HG03039 (cell line): ENCODE results near the gene LRRC8B.
"Not testable (repeated sequence)": the region's sequence is repeated elsewhere in the genome, so short reads cannot be mapped to it uniquely, and the experiment has no call there.

Experiments
- ATAC-seq: cut with Tn5 transposase; IDR thresholded peaks from one replicate; pipeline ENCODE4 v1.9.1; 2021; ENCODE audit warnings: mild to moderate bottlenecking, moderate library complexity; ENCODE audit not compliant: unreplicated experiment

Gene LRRC8B

DNA sequence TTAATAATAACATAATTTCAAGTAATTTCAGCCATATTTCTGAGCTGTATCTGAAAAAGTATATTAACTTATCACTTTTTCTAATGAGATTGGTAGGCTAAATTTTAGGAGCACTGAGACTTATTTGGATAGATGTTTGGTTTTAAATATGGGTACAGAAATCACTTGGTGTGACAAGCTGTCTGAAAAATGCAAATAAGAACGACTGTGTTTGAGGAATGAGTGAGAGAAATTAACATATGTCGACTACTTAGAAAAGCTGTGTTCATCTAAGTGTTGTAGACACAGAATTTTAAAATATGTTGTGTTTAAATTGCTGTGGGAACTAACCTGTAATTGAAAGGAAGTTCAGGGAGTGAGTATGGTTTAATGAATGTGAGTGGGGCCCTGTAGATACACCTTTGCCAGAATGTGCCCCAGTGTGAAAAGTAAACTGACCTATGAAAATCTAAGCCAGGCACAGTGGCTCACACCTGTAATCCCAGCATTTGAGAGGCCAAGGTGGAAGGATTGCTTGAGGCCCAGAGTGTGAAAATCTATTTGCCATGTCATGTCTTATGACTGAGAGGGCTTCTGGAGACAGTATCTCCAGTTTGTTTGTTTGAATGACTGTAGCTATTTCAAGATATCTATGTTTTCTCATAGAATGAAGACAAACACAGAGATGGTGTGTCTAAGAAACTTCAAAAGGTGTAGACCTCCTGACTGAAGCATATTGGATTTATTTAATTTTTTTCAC, 54.5 kb downstream of the LRRC8B start:
- no peak for ATAC-seq

- ATAC-seq: no peak
These were observed 55.4 kb downstream of the LRRC8B start for GRCh38 chr1:89580036-89580435.

DNA sequence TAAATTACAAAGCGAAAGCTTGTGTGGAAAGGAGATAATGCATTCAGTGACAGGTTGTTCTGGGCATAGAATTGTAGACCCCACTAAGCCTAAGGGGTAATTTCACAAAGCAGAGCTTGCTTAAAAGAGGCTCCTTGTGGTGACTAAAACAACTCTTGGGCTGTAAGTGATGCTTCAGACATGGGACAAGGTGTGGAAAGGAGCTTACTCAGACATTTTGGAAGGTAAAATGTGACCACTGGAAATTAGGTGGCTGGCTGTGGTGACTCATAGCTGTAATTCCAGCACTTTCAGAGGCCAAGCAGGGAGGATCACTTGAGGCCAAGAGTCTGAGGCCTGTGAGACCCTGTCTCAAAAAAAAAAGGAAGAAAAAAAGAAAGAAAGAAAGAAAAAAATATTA, 57.2 kb downstream of the LRRC8B start:
- ATAC-seq: no peak

- ATAC-seq: no peak
These were observed 57.9 kb downstream of the LRRC8B start for GRCh38 chr1:89582571-89582970.

DNA sequence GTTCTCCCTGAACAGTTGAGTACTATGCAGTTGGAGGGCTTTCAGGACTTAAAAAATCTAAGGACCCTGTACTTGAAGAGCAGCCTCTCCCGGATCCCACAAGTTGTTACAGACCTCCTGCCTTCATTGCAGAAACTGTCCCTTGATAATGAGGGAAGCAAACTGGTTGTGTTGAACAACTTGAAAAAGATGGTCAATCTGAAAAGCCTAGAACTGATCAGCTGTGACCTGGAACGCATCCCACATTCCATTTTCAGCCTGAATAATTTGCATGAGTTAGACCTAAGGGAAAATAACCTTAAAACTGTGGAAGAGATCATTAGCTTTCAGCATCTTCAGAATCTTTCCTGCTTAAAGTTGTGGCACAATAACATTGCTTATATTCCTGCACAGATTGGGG, 59.6 kb downstream of the LRRC8B start:
- no peak for ATAC-seq

- ATAC-seq: no peak
These were observed 60.2 kb downstream of the LRRC8B start for GRCh38 chr1:89584781-89585180.

DNA sequence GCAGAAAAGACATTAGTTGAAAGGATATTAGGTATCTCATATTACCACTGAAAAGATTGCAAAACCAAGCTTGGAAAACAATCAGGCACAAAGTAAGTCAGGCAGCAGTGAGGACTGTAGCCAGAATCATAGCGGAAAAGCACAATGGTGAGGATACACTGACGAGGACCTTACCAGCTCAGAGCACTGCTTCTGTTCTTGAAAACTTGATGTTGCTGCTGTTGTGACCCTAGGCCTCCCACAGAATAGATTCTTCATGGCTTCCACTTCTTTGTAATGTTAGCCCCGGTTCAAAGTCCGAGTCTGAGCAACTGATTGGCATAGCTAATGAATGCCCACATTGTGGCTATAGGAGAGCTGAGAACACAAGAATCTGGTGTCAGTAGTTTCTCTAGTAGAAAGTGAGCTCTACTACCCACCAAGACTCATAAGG, 63.1 kb downstream of the LRRC8B start:
- no peak for ATAC-seq

- ATAC-seq: no peak
These were observed 63.9 kb downstream of the LRRC8B start for GRCh38 chr1:89588480-89588879.

GRCh38 chr1:89589515-89589914, 64.9 kb downstream of the LRRC8B start:
- no peak for ATAC-seq

GRCh38 chr1:89590341-89591080, 65.9 kb downstream of the LRRC8B start:
- no peak for ATAC-seq

- ATAC-seq: not testable (repeated sequence)
These were observed 68.3 kb downstream of the LRRC8B start for GRCh38 chr1:89592861-89593302.

GRCh38 chr1:89594096-89594740, 69.6 kb downstream of the LRRC8B start:
- ATAC-seq: no peak

- no peak for ATAC-seq
These were observed 72.1 kb downstream of the LRRC8B start for GRCh38 chr1:89596698-89597097.

DNA sequence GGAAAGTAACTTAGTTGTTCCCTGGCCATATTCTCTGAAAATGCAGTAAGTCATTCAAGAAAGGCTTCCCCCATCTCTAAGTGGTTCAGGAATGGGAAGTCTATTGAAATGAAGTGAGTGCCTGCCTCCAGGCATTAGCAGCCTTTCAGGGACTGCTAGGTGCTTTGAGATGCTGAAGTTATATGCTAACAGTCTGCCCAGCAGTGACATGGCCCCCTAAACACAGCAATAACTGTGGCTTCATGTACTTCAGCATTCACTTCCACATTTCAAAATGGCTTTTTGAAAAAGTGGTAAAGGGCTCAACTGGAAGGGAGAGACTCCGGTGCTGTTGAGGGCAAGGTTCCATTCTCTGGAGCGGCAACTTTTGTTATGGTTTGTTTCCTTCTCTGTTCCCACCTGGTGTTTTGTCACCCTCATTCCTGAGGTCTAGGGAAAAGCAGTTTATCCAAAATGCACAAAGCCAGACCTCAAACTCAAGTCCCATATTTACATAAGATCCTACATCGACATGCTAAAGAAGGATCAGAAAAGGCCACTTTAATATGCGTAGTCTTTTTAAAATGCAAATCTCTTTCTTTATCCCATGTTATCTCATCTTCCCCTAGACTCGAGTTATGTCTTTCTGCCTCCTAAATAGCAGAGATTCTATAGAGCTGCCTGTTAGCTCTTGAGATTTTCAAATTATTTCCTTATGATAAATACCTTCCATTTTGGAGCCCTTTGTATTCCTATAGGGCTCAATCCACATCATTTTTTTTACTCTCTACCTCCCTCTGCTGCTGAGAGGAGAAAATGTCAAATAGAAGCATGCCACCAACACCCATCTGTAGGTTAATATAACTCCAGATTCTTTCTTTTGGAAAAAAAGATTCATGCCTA, 74.1 kb downstream of the LRRC8B start:
- ATAC-seq: no peak

GRCh38 chr1:89599332-89599630, 74.7 kb downstream of the LRRC8B start:
- ATAC-seq: no peak

- ATAC-seq: no peak
These were observed 76.0 kb downstream of the LRRC8B start for GRCh38 chr1:89600451-89601224.

DNA sequence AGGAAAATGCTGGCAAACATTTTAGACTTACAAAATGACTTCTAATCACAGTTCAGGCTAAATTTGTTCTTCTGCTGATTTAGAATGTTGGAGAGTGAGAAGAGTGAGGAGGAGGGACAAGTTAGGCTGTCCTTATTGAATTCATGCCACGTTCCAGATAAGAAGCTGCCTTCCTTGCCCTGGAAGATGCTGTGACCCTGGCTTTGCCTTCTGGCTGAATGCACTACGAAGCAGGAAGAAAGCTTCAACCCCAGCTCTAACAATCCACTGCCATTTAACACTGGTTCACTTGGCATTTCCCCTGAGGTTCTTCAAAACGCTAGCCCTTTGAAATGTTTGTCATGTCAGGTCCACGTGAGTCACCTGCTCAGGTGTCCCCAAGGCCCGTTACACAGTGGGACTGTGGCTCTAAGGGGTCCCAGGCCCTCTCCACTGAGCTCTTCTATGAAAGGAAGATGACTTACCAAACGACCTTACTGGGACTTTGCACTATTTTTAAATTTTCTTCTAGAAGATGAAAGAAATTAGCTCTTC, 78.3 kb downstream of the LRRC8B start:
- ATAC-seq: no peak

DNA sequence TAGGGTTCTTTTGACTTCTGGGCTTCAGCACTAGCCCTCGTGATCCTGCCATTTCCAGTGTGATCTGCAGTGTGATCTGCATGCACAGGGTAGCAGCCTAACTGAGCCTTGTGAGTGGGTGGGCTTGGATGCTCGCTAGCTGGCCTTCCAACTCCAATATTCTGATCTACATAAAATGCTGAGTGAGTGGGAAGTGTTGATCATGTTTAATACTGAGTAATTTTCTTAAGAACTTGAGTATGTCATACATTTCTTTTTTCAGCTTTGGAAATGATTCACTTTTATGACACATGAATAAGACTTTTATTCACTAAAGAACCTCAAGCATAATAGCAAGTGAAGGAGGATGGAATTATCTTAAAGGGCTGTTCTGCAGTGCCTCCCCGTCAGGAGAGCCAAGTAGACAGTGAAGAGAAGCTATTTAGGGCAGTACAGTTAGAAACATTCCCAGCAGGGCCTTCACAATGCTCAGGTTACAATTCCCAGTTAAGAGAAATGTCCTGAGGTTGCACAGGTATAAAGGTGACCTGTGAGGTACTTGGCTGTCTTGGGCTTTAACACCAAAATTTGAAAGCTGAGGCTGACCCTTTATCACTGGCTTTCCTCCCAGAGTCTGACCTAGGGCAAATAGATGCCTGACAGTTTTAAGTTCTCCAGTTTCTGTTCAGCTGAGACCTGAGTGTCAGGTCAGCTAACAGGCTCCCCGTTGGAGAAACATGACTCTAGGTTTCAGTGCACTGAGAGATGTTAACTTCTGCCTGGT, 79.2 kb downstream of the LRRC8B start:
- ATAC-seq: no peak

GRCh38 chr1:89604414-89604735, 79.7 kb downstream of the LRRC8B start:
- no peak for ATAC-seq
